Measurements from ENCODE around the gene LDLRAP1. TPM values are rescaled to one million over a fixed set of nuclear protein-coding genes. Genes with fewer than 3 reads are reported as not detected.
A peak's percentile ranks its signal among the peaks of the same experiment; 100 is the strongest.

LDLRAP1 gene
- total and polyA plus RNA-seq, 8 donors: 10.6 to 73.7 (median 17.6) TPM; not detected in 1

GRCh38 chr1:25548601-25549000 is 5.2 kb downstream of the LDLRAP1 start:
- H3K27me3 ChIP-seq: no peaks in the 10 kb centered on the region
- TF ChIP-seq POLR2AphosphoS5 (IDR thresholded peaks at IDR 0.05) (no peak), EP300 (IDR thresholded peaks at IDR 0.05) (no peak), POLR2A (IDR thresholded peaks at IDR 0.05) (no peak)
- TF ChIP-seq, protein P1, sequence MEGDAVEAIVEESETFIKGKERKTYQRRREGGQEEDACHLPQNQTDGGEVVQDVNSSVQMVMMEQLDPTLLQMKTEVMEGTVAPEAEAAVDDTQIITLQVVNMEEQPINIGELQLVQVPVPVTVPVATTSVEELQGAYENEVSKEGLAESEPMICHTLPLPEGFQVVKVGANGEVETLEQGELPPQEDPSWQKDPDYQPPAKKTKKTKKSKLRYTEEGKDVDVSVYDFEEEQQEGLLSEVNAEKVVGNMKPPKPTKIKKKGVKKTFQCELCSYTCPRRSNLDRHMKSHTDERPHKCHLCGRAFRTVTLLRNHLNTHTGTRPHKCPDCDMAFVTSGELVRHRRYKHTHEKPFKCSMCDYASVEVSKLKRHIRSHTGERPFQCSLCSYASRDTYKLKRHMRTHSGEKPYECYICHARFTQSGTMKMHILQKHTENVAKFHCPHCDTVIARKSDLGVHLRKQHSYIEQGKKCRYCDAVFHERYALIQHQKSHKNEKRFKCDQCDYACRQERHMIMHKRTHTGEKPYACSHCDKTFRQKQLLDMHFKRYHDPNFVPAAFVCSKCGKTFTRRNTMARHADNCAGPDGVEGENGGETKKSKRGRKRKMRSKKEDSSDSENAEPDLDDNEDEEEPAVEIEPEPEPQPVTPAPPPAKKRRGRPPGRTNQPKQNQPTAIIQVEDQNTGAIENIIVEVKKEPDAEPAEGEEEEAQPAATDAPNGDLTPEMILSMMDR (IDR thresholded peaks at IDR 0.05): no peak
- no peak overlapping the region for H3K4me3 ChIP-seq
- H3K4me1 ChIP-seq: peaks cover 53 to 88% (median 70%) of the 10 kb centered on the region in 4 donors
- H3K9me3 ChIP-seq: no peaks in the 10 kb centered on the region
- no peak for DNase-seq
- intact Hi-C loops (cut with DNase I; ENCODE audit: low total_unique reads): no loop called here
- peak overlapping the region in 3 of 5 donors; percentile 63 to 81 (median 73) for H3K27ac ChIP-seq
- no peaks in the 10 kb centered on the region for H3K36me3 ChIP-seq
- 66 to 77% (median 73%) methylated on average over 4 of the region's 4 CpGs for WGBS, 5 donors

GRCh38 chr1:25549273-25550154 is 6.1 kb downstream of the LDLRAP1 start:
- H3K9me3 ChIP-seq: no peaks in the 10 kb centered on the region
- peaks cover 0 to 2% (median under 1%) of the 10 kb centered on the region in 4 donors for H3K36me3 ChIP-seq
- peak; percentile 62 to 89 for DNase-seq
- TF ChIP-seq POLR2A (IDR thresholded peaks at IDR 0.05): no peak
- TF ChIP-seq, protein P1 (IDR thresholded peaks at IDR 0.05): no peak
- no peak for TF ChIP-seq EP300 (IDR thresholded peaks at IDR 0.05)
- TF ChIP-seq POLR2AphosphoS5 (IDR thresholded peaks at IDR 0.05): peak in 2 of 3 donors; percentile 4 to 23
- WGBS, 5 donors: 36 to 63% (median 39%) methylated on average over 18 to 19 of the region's 19 CpGs
- H3K27me3 ChIP-seq: no peaks in the 10 kb centered on the region
- H3K4me3 ChIP-seq: no peak overlapping the region
- peak overlapping the region; percentile 30 to 81 (median 63) for H3K27ac ChIP-seq
- intact Hi-C loops (cut with DNase I; ENCODE audit: low total_unique reads): no loop called here
- H3K4me1 ChIP-seq: peaks cover 52 to 89% (median 71%) of the 10 kb centered on the region in 4 donors

DNA sequence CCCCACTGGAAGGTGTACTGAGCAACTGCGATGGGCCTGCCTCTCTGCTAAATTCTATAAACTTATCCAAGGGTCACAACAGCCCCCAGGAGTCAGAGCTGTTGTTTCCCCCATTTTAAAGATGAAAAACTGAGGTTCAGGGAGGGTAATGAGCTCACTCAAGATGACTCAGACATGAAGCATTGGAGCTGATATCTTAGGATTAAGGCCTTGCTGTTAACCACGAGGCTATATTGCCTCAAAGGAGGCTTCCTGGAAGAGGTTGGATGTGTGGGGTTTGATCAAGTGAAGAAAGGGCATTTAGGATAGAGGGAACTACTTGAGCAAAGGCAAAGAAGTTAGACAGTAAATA is 6.7 kb downstream of the LDLRAP1 start:
- no peak for TF ChIP-seq POLR2AphosphoS5 (IDR thresholded peaks at IDR 0.05)
- TF ChIP-seq, protein P1 (IDR thresholded peaks at IDR 0.05): no peak
- no peak for TF ChIP-seq POLR2A (IDR thresholded peaks at IDR 0.05)
- no peak for TF ChIP-seq EP300 (IDR thresholded peaks at IDR 0.05)
- peaks cover 46 to 89% (median 68%) of the 10 kb centered on the region in 4 donors for H3K4me1 ChIP-seq
- H3K9me3 ChIP-seq: no peaks in the 10 kb centered on the region
- H3K4me3 ChIP-seq: no peak overlapping the region
- intact Hi-C loops (cut with DNase I; ENCODE audit: low total_unique reads): no loop called here
- peak overlapping the region in 4 of 5 donors; percentile 61 to 81 (median 68) for H3K27ac ChIP-seq
- no peaks in the 10 kb centered on the region for H3K27me3 ChIP-seq
- DNase-seq: no peak
- peaks cover 0 to 8% (median 4%) of the 10 kb centered on the region in 4 donors for H3K36me3 ChIP-seq
- 48 to 60% (median 50%) methylated on average over 2 of the region's 2 CpGs for WGBS, 5 donors

DNA sequence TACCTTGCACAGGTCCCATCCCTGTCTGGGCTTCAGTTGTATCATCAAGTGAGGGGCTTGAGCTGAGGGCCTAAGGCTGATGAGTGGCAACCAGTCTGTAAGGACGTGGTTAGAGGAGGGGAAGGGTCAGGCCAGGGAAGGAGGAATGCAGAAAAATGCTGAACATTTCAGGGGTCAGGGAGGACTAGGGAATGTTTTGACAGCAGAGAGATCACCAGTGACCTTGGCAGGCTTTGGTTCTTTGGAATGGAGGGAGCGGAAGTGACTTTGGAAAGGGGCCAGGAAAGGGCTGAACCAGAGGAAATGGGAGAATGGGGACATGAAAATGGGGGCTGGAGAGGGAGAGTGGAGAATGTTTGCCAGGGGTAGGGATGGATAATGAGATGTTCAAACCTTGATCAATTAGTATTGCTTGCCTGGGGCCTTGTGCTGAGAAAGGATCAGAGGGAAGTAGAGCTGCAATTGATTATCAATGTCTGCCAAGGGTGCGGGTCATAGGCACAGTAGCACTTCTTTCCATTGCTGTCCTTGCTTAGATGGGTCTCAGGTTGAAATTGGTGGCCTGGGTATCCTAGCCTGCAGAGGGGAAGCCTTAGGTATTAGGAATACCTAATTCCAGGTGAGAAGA is 7.4 kb downstream of the LDLRAP1 start:
- Histone ChIP-seq H3K36me3 (peaks cover 2 to 10% (median 5%) of the 10 kb centered on the region in 4 donors), H3K9me3 (no peaks in the 10 kb centered on the region), H3K27ac (peak overlapping the region in 4 of 5 donors; percentile 61 to 81 (median 68)), H3K4me3 (no peak overlapping the region), H3K4me1 (peaks cover 42 to 89% (median 66%) of the 10 kb centered on the region in 4 donors), H3K27me3 (no peaks in the 10 kb centered on the region)
- no peak for TF ChIP-seq POLR2AphosphoS5 (IDR thresholded peaks at IDR 0.05)
- no peak for TF ChIP-seq EP300 (IDR thresholded peaks at IDR 0.05)
- DNase-seq: peak in 1 of 2 donors; percentile 61
- intact Hi-C loops (cut with DNase I; ENCODE audit: low total_unique reads): no loop called here
- WGBS, 5 donors: 70 to 88% (median 80%) methylated on average over 3 of the region's 3 CpGs
